HG03460 (cell line): ENCODE measurements around the gene PDE6D.
"Not testable (repeated sequence)": the region's sequence is repeated elsewhere in the genome, so short reads cannot be mapped to it uniquely, and the experiment has no call there.

Experiments used
- ATAC-seq: cut with Tn5 transposase; IDR thresholded peaks from one replicate; pipeline ENCODE4 v1.9.1; 2021; ENCODE audit not compliant: unreplicated experiment

PDE6D gene

GRCh38 chr2:231720987-231721966 is 59.8 kb downstream of the PDE6D start:
- ATAC-seq = peak; percentile 67

- peak; percentile 4 for ATAC-seq
Measured at GRCh38 chr2:231720292-231720986, 60.6 kb downstream of the PDE6D start.

GRCh38 chr2:231718799-231719198 is 62.3 kb downstream of the PDE6D start:
- no peak for ATAC-seq

- ATAC-seq = peak; percentile 37
Measured at GRCh38 chr2:231717281-231718171, 63.6 kb downstream of the PDE6D start.

GRCh38 chr2:231716666-231717280 is 64.3 kb downstream of the PDE6D start:
- no peak for ATAC-seq

GRCh38 chr2:231715988-231716616 is 65.0 kb downstream of the PDE6D start:
- no peak for ATAC-seq

- no peak for ATAC-seq
Measured at GRCh38 chr2:231715499-231715837, 65.6 kb downstream of the PDE6D start.

GRCh38 chr2:231714639-231715498 is 66.2 kb downstream of the PDE6D start:
- ATAC-seq = peak; percentile 27

- ATAC-seq = peak; percentile 26
Measured at GRCh38 chr2:231713730-231714638, 67.1 kb downstream of the PDE6D start.

- not testable (repeated sequence) for ATAC-seq
Measured at GRCh38 chr2:231713406-231713729, 67.7 kb downstream of the PDE6D start.

- not testable (repeated sequence) for ATAC-seq
Measured at GRCh38 chr2:231712451-231713021, 68.5 kb downstream of the PDE6D start.

GRCh38 chr2:231711677-231712450 is 69.2 kb downstream of the PDE6D start:
- ATAC-seq = no peak

- no peak for ATAC-seq
Measured at GRCh38 chr2:231710799-231711676, 70.0 kb downstream of the PDE6D start.

GRCh38 chr2:231709981-231710798 is 70.9 kb downstream of the PDE6D start:
- peak; percentile 15 for ATAC-seq

- ATAC-seq = no peak
Measured at GRCh38 chr2:231709636-231709980, 71.5 kb downstream of the PDE6D start.
